ENCODE results near the gene ASF1A. TPM values are rescaled to one million over a fixed set of nuclear protein-coding genes. Genes with fewer than 3 reads are reported as not detected.
A peak's percentile ranks its signal among the peaks of the same experiment; 100 is the strongest.

The ASF1A gene
- total and polyA plus RNA-seq, 9 of the 15 experiments (the other 6 are each of a cell fraction or from before 2014, with no cell fraction given): 31.5 to 45.3 (median 34.8) TPM

DNA sequence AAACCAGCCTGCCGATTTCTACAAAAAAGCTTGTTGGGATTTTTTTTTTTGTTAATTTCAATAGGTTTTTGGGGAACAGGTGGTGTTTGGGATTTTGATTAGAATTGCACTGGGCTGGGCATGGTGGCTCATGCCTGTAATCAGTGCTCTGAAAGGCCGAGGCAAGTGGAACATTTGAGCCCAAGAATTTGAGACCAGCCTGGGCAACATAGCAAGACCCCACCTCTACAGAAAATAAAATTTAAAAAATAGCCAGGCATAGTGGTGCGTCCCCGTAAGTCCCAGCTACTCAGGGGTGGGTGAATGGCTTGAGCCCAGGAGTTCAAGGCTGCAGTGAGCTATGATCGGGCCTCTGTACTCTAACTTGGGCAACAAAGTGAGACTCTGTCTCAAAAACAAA is 40.5 kb upstream of the ASF1A start:
- no peak overlapping the region for H3K9ac ChIP-seq (ENCODE audit: insufficient read depth in 1 of 2, low read depth in 2 of 2, low read length in 2 of 2)
- H2AFZ ChIP-seq (ENCODE audit: low read depth, low read length): no peak overlapping the region
- in situ Hi-C loops (cut with MboI) (no loop called here), intact Hi-C loops (cut with micrococcal nuclease) (no loop called here)
- ATAC-seq: no peak
- WGBS (ENCODE audit: insufficient coverage, low coverage, missing lambda C conversion rate): 80% methylated on average over 5 of the region's 5 CpGs
- H3K27ac ChIP-seq (ENCODE audit: extremely low read depth, low read depth, low read length): no peak overlapping the region
- POLR2A ChIA-PET: interaction anchor here (0.9 to 1.3 kb wide), 3 partner anchors 8 to 23 kb away, joined by 3 to 4 read pairs (median 3); no protein-coding TSS in a partner anchor
- H4K20me1 ChIP-seq (replicated peaks; ENCODE audit: control insufficient read depth, insufficient read depth, low read length): no peaks in the 10 kb centered on the region
- H3K79me2 ChIP-seq (ENCODE audit: control insufficient read depth, insufficient read depth, low read length): no peaks in the 10 kb centered on the region
- no peaks in the 10 kb centered on the region for H3K27me3 ChIP-seq (ENCODE audit: control insufficient read depth in 2 of 2, insufficient read depth in 2 of 2, low read length in 2 of 2)
- CTCF ChIA-PET (ENCODE audit: low intra/inter-chr PET ratio): no interaction called here
- BruUV-seq (replicated peaks): no TSS peak
- no peak for DNase-seq (ENCODE audit: extremely low read depth in 1 of 4, low spot score in 3 of 4)
- FAIRE-seq: no peak
- no peak overlapping the region for H3K4me3 ChIP-seq
- H3K4me2 ChIP-seq (ENCODE audit: insufficient read depth, low read length): no peak overlapping the region
- H3K9me3 ChIP-seq (replicated peaks; ENCODE audit: control insufficient read depth, insufficient read depth, low read depth, low read length): no peaks in the 10 kb centered on the region
- no peaks in the 10 kb centered on the region for H3K4me1 ChIP-seq (replicated peaks in 1 of 2; ENCODE audit: control insufficient read depth in 2 of 2, insufficient read depth in 2 of 2, low read length in 2 of 2)
- peaks cover 3% of the 10 kb centered on the region; the same call in 2 of the 3 replicates for H3K36me3 ChIP-seq (ENCODE audit: control insufficient read depth, insufficient read depth, low read length)
- no peaks in the 10 kb centered on the region for H3K9me1 ChIP-seq (ENCODE audit: control insufficient read depth, insufficient read depth, low read length)
- no peak for TF ChIP-seq TCF7L2 (IDR thresholded peaks at IDR 0.05; ENCODE audit: low read depth, low read length)
- no peak for TF ChIP-seq KDM5B (IDR thresholded peaks at IDR 0.05; ENCODE audit: insufficient replicate concordance, low read depth, low read length)
- TF ChIP-seq ELF4 (CRISPR knock-in tag; IDR thresholded peaks at IDR 0.05): no peak
- TF ChIP-seq, protein P1, sequence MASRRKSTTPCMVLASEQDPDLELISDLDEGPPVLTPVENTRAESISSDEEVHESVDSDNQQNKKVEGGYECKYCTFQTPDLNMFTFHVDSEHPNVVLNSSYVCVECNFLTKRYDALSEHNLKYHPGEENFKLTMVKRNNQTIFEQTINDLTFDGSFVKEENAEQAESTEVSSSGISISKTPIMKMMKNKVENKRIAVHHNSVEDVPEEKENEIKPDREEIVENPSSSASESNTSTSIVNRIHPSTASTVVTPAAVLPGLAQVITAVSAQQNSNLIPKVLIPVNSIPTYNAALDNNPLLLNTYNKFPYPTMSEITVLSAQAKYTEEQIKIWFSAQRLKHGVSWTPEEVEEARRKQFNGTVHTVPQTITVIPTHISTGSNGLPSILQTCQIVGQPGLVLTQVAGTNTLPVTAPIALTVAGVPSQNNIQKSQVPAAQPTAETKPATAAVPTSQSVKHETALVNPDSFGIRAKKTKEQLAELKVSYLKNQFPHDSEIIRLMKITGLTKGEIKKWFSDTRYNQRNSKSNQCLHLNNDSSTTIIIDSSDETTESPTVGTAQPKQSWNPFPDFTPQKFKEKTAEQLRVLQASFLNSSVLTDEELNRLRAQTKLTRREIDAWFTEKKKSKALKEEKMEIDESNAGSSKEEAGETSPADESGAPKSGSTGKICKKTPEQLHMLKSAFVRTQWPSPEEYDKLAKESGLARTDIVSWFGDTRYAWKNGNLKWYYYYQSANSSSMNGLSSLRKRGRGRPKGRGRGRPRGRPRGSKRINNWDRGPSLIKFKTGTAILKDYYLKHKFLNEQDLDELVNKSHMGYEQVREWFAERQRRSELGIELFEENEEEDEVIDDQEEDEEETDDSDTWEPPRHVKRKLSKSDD (conservative IDR thresholded peaks at IDR 0.05; ENCODE audit: low read length): no peak
- peak; percentile 39 for TF ChIP-seq RBM25 (IDR thresholded peaks at IDR 0.05; ENCODE audit: low read depth, low read length, severe bottlenecking)
- TF ChIP-seq, protein P2, sequence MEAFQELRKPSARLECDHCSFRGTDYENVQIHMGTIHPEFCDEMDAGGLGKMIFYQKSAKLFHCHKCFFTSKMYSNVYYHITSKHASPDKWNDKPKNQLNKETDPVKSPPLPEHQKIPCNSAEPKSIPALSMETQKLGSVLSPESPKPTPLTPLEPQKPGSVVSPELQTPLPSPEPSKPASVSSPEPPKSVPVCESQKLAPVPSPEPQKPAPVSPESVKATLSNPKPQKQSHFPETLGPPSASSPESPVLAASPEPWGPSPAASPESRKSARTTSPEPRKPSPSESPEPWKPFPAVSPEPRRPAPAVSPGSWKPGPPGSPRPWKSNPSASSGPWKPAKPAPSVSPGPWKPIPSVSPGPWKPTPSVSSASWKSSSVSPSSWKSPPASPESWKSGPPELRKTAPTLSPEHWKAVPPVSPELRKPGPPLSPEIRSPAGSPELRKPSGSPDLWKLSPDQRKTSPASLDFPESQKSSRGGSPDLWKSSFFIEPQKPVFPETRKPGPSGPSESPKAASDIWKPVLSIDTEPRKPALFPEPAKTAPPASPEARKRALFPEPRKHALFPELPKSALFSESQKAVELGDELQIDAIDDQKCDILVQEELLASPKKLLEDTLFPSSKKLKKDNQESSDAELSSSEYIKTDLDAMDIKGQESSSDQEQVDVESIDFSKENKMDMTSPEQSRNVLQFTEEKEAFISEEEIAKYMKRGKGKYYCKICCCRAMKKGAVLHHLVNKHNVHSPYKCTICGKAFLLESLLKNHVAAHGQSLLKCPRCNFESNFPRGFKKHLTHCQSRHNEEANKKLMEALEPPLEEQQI (IDR thresholded peaks at IDR 0.05): no peak
- no peak for TF ChIP-seq ZEB2 (IDR thresholded peaks at IDR 0.05)
- TF ChIP-seq SPI1 (IDR thresholded peaks at IDR 0.05; ENCODE audit: borderline replicate concordance, low read depth, low read length): no peak
- TF ChIP-seq CBX3 (IDR thresholded peaks at IDR 0.05; ENCODE audit: borderline replicate concordance in 1 of 2, low read length in 2 of 2): no peak
- no peak for TF ChIP-seq ZBTB11 (CRISPR knock-in tag; IDR thresholded peaks at IDR 0.05)
- TF ChIP-seq HDAC8 (tag; IDR thresholded peaks at IDR 0.05): no peak
- peak; percentile 53 for TF ChIP-seq ZNF121 (CRISPR knock-in tag; conservative IDR thresholded peaks at IDR 0.05)
- no peak for TF ChIP-seq ZNF644 (tag; IDR thresholded peaks at IDR 0.05; ENCODE audit: low read depth)
